NT2/D1 (cell line): ENCODE measurements around the gene YEATS2.

Experiments used
- SUZ12 ChIP-seq: IDR thresholded peaks from 2 replicates; pipeline ENCODE4 v1.6.1; 2011; ENCODE audit not compliant: insufficient read length, insufficient read depth; ENCODE audit errors: extremely low read depth
- YY1 ChIP-seq: IDR thresholded peaks from 2 replicates; pipeline ENCODE4 v1.6.1; 2011; ENCODE audit not compliant: insufficient read length, insufficient read depth
- ZNF274 ChIP-seq: IDR thresholded peaks from 2 replicates; pipeline ENCODE4 v1.6.1; 2011; ENCODE audit warnings: mild to moderate bottlenecking, low read depth, low read length

DNA sequence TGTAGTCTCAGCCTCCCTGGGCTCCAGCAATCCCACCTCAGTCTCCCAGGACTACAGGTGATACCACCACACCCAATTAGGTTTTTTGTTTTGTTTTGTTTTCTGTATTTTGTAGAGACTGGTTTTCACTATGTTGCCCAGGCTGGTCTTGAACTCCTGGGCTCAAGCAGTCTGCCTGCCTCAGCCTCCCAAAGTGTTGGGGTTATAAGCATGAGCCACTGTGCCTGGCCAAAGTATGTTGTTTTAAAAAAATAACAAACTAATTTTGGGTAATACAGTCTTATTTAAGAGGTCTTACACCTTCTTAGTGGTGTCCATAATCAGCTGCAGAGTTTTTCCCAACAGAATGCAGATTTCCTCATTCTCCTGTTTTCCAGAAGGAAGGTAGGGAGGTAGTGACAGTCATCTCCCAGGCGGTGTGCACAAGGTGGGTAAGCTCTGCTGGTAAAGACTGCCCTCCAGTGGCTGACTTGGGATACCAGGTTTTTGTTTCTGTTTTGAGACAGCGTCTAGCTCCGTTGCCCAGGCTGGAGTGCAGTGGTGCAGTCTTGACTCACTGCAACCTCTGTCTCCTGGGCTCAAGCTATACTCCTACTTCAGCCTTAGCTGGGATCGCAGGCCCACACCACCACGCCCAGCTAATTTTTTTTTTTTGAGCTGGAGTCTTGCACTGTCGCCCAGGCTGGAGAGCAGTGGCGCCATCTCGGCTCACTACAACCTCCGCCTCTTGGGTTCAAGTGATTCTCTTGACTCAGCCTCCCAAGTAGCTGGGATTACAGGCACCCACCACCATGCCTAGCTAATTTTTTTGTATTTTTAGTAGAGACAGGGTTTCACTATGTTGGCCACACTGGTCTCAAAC, 69.4 kb downstream of the YEATS2 start:
- TF ChIP-seq YY1 (no peak), SUZ12 (no peak), ZNF274 (no peak)
